ENCODE data around the gene SPATA32.

DNA sequence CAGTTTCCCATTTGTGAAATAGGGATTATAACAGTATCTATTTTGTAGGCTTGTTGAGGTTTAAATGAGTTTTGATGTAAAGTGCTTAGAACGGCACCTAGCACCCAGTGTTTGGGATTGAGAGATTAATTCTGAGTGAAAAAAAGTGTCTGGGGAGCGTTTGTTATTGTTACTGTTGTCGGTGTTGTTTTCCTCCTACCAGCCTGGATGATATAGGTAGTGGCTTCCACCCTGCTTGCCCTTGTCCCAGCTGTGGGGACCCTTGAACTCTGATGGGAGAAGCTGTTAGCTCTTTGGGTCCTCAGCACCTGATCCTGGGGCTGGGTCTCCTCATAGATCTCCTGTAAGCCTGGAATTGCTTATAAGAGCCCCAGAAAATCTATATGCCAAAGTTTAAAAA lies 35.3 kb downstream of the SPATA32 start:
- TF ChIP-seq POLR2AphosphoS5 (IDR thresholded peaks at IDR 0.05; ENCODE audit: borderline replicate concordance, low read depth, low read length) (no peak), EZH2 (IDR thresholded peaks at IDR 0.05) (no peak)

All from SK-N-MC (cell line).